WTC11 (cell line): ENCODE results near the gene STAB2. TPM values are rescaled to one million over a fixed set of nuclear protein-coding genes. Genes with fewer than 3 reads are reported as not detected.

Experiments used
- ATAC-seq: fragments of 200-7000 bp; cut with Tn5 transposase; 2 replicates; pipeline ENCODE4 v1.10.0; 2021; ENCODE audit warnings: mild to moderate bottlenecking, moderate library complexity
- CTCF ChIA-PET: fragments of 300-600 bp; sonication (Branson Sonifier 250); formaldehyde crosslinking; loops from one replicate; lab custom pipeline; 2021; ENCODE audit warnings: antibody characterized with exemption; lab: Charles Lee
- POLR2A ChIA-PET: fragments of 350-600 bp; sonication (Branson Sonifier 250); formaldehyde crosslinking; loops from one replicate; lab custom pipeline; 2021; ENCODE audit warnings: antibody characterized with exemption; lab: Charles Lee
- DNase-seq: peaks from one replicate; pipeline ENCODE4 v3.0.0; 2021; ENCODE audit warnings: low spot score
- H3K27ac Mint-ChIP-seq: 2 replicates; pipeline ENCODE4 v1.8.0; 2021; ENCODE audit warnings: mixed read lengths
- H3K27me3 Mint-ChIP-seq: 2 replicates; pipeline ENCODE4 v1.8.0; 2021; ENCODE audit warnings: low read depth, mild to moderate bottlenecking, moderate library complexity, mixed read lengths
- H3K36me3 Mint-ChIP-seq: 2 replicates; pipeline ENCODE4 v1.8.0; 2021; ENCODE audit warnings: mixed read lengths
- H3K4me1 Mint-ChIP-seq: 2 replicates; pipeline ENCODE4 v1.8.0; 2022; ENCODE audit warnings: mixed read lengths
- H3K4me3 Mint-ChIP-seq: 2 replicates; pipeline ENCODE4 v1.8.0; 2021; ENCODE audit warnings: mild to moderate bottlenecking, moderate library complexity, mixed read lengths
- H3K9me3 Mint-ChIP-seq: 2 replicates; pipeline ENCODE4 v1.8.0; 2021; ENCODE audit warnings: mixed read lengths
- ATF1 ChIP-seq: sonication (generic); formaldehyde crosslinking; IDR thresholded peaks from 2 replicates; pipeline ENCODE4 v1.8.1; 2023; ENCODE audit warnings: mild to moderate bottlenecking, moderate library complexity, missing genetic modification reagents
- CREB1 ChIP-seq: sonication (generic); formaldehyde crosslinking; IDR thresholded peaks from 2 replicates; pipeline ENCODE4 v1.8.0; 2023; ENCODE audit warnings: mild to moderate bottlenecking, missing genetic modification reagents
- ELF4 ChIP-seq: sonication (generic); formaldehyde crosslinking; IDR thresholded peaks from 2 replicates; pipeline ENCODE4 v1.8.1; 2022; ENCODE audit warnings: low read depth, mild to moderate bottlenecking, moderate library complexity, missing genetic modification reagents
- ESRRA ChIP-seq: sonication (generic); formaldehyde crosslinking; IDR thresholded peaks from 2 replicates; pipeline ENCODE4 v1.8.1; 2022; ENCODE audit warnings: mild to moderate bottlenecking, missing genetic modification reagents, borderline replicate concordance
- GTF2I ChIP-seq: fragments of 250-450 bp; sonication (Bioruptor Pico); conservative IDR thresholded peaks from 2 replicates; pipeline ENCODE4 v1.4.0; 2021; ENCODE audit warnings: mild to moderate bottlenecking
- NFATC4 ChIP-seq: fragments of 250-450 bp; sonication (Bioruptor Pico); IDR thresholded peaks from 2 replicates; pipeline ENCODE4 v1.9.0; 2021; ENCODE audit warnings: mild to moderate bottlenecking
- OVOL2 ChIP-seq: fragments of 250-450 bp; sonication (Bioruptor Pico); IDR thresholded peaks from 2 replicates; pipeline ENCODE4 v1.9.0; 2021; ENCODE audit warnings: mild to moderate bottlenecking, borderline replicate concordance
- RORB ChIP-seq: fragments of 250-450 bp; sonication (Bioruptor Pico); IDR thresholded peaks from 2 replicates; pipeline ENCODE4 v1.9.0; 2021; ENCODE audit warnings: mild to moderate bottlenecking
- TP53 ChIP-seq: sonication (generic); formaldehyde crosslinking; IDR thresholded peaks from 2 replicates; pipeline ENCODE4 v1.8.1; 2023; ENCODE audit warnings: mild to moderate bottlenecking, missing genetic modification reagents
- ZNF219 ChIP-seq: sonication (generic); formaldehyde crosslinking; IDR thresholded peaks from 2 replicates; pipeline ENCODE4 v1.8.0; 2023; ENCODE audit warnings: missing genetic modification reagents, mild to moderate bottlenecking, borderline replicate concordance
- ZNF232 ChIP-seq: sonication (generic); formaldehyde crosslinking; IDR thresholded peaks from 2 replicates; pipeline ENCODE4 v1.8.0; 2022; ENCODE audit warnings: mild to moderate bottlenecking, missing genetic modification reagents
- ZNF396 ChIP-seq: fragments of 250-450 bp; sonication (Bioruptor Pico); IDR thresholded peaks from 2 replicates; pipeline ENCODE4 v1.8.0; 2021; ENCODE audit warnings: mild to moderate bottlenecking, moderate library complexity, borderline replicate concordance
- ZNF423 ChIP-seq: fragments of 250-450 bp; sonication (Bioruptor Pico); IDR thresholded peaks from 2 replicates; pipeline ENCODE4 v2.1.2; 2022; ENCODE audit warnings: mild to moderate bottlenecking, moderate library complexity
- total RNA-seq: library from RNA; stranded (reverse); gene quantifications from 3 replicates; pipeline ENCODE4 v1.2.3, GENCODE V29; 2021
- TF ChIP-seq, protein P1 (sequence below): sonication (generic); formaldehyde crosslinking; conservative IDR thresholded peaks from 2 replicates; pipeline ENCODE4 v1.8.1; 2023; ENCODE audit warnings: mild to moderate bottlenecking, low read depth, missing genetic modification reagents, moderate library complexity
- TF ChIP-seq, protein P2 (sequence below): sonication (generic); formaldehyde crosslinking; IDR thresholded peaks from 2 replicates; pipeline ENCODE4 v1.8.1; 2023; ENCODE audit warnings: mild to moderate bottlenecking, missing genetic modification reagents
- TF ChIP-seq, protein P3 (sequence below): sonication (generic); formaldehyde crosslinking; IDR thresholded peaks from 2 replicates; pipeline ENCODE4 v1.8.1; 2023; ENCODE audit warnings: mild to moderate bottlenecking, missing genetic modification reagents, borderline replicate concordance
- TF ChIP-seq, protein P4 (sequence below): sonication (generic); formaldehyde crosslinking; IDR thresholded peaks from 2 replicates; pipeline ENCODE4 v1.8.0; 2022; ENCODE audit warnings: mild to moderate bottlenecking, missing genetic modification reagents
- TF ChIP-seq, protein P5 (sequence below): fragments of 200-600 bp; IDR thresholded peaks from 2 replicates; pipeline ENCODE4 v1.8.0; 2022; ENCODE audit warnings: antibody characterized with exemption
- TF ChIP-seq, protein P6 (sequence below): fragments of 250-450 bp; sonication (Bioruptor Pico); IDR thresholded peaks from 2 replicates; pipeline ENCODE4 v1.9.0; 2021; ENCODE audit warnings: mild to moderate bottlenecking
- TF ChIP-seq, protein P7 (sequence below): sonication (generic); formaldehyde crosslinking; IDR thresholded peaks from 2 replicates; pipeline ENCODE4 v1.8.0; 2023; ENCODE audit warnings: missing genetic modification reagents

Gene STAB2
- total RNA-seq, 1 experiment from 2014 or later, result 0.48 TPM

DNA sequence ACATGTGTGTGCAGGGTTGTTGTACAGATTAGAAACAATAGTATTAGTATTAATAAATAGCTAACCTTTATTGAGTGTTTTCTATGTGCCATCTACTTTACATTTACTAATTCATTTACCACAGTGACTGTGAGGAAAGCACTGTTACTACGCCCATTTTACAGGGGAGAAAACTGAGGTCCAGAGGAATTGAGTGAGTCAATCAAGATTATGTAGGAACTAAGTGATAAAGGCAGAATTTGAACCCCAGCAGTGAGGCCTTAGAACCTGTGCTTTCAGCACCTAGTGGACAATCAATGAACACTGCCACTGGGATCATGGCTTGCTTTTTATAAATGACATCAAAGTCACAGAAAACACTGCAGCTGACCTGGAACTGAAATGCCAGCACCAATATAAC is 225.7 kb downstream of the STAB2 start:
- ChIA-PET CTCF (no interaction called here), POLR2A (no interaction called here)
- no peaks in the 10 kb centered on the region for H3K9me3 Mint-ChIP-seq
- no peaks in the 10 kb centered on the region for H3K27me3 Mint-ChIP-seq
- DNase-seq (no peak), ATAC-seq (no peak)
- no peak overlapping the region for H3K27ac Mint-ChIP-seq
- H3K36me3 Mint-ChIP-seq, result peaks cover 10% of the 10 kb centered on the region
- H3K4me3 Mint-ChIP-seq, result no peak overlapping the region
- no peak for TF ChIP-seq CREB1 (CRISPR knock-in tag)
- no peak for TF ChIP-seq ZNF423 (CRISPR knock-in tag)
- TF ChIP-seq, protein P1, sequence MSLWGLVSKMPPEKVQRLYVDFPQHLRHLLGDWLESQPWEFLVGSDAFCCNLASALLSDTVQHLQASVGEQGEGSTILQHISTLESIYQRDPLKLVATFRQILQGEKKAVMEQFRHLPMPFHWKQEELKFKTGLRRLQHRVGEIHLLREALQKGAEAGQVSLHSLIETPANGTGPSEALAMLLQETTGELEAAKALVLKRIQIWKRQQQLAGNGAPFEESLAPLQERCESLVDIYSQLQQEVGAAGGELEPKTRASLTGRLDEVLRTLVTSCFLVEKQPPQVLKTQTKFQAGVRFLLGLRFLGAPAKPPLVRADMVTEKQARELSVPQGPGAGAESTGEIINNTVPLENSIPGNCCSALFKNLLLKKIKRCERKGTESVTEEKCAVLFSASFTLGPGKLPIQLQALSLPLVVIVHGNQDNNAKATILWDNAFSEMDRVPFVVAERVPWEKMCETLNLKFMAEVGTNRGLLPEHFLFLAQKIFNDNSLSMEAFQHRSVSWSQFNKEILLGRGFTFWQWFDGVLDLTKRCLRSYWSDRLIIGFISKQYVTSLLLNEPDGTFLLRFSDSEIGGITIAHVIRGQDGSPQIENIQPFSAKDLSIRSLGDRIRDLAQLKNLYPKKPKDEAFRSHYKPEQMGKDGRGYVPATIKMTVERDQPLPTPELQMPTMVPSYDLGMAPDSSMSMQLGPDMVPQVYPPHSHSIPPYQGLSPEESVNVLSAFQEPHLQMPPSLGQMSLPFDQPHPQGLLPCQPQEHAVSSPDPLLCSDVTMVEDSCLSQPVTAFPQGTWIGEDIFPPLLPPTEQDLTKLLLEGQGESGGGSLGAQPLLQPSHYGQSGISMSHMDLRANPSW (CRISPR knock-in tag), result no peak
- TF ChIP-seq, protein P2, sequence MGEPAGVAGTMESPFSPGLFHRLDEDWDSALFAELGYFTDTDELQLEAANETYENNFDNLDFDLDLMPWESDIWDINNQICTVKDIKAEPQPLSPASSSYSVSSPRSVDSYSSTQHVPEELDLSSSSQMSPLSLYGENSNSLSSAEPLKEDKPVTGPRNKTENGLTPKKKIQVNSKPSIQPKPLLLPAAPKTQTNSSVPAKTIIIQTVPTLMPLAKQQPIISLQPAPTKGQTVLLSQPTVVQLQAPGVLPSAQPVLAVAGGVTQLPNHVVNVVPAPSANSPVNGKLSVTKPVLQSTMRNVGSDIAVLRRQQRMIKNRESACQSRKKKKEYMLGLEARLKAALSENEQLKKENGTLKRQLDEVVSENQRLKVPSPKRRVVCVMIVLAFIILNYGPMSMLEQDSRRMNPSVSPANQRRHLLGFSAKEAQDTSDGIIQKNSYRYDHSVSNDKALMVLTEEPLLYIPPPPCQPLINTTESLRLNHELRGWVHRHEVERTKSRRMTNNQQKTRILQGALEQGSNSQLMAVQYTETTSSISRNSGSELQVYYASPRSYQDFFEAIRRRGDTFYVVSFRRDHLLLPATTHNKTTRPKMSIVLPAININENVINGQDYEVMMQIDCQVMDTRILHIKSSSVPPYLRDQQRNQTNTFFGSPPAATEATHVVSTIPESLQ (CRISPR knock-in tag), result no peak
- no peak for TF ChIP-seq NFATC4 (CRISPR knock-in tag)
- no peak for TF ChIP-seq OVOL2 (CRISPR knock-in tag)
- no peak for TF ChIP-seq ZNF396 (CRISPR knock-in tag)
- TF ChIP-seq, protein P3, sequence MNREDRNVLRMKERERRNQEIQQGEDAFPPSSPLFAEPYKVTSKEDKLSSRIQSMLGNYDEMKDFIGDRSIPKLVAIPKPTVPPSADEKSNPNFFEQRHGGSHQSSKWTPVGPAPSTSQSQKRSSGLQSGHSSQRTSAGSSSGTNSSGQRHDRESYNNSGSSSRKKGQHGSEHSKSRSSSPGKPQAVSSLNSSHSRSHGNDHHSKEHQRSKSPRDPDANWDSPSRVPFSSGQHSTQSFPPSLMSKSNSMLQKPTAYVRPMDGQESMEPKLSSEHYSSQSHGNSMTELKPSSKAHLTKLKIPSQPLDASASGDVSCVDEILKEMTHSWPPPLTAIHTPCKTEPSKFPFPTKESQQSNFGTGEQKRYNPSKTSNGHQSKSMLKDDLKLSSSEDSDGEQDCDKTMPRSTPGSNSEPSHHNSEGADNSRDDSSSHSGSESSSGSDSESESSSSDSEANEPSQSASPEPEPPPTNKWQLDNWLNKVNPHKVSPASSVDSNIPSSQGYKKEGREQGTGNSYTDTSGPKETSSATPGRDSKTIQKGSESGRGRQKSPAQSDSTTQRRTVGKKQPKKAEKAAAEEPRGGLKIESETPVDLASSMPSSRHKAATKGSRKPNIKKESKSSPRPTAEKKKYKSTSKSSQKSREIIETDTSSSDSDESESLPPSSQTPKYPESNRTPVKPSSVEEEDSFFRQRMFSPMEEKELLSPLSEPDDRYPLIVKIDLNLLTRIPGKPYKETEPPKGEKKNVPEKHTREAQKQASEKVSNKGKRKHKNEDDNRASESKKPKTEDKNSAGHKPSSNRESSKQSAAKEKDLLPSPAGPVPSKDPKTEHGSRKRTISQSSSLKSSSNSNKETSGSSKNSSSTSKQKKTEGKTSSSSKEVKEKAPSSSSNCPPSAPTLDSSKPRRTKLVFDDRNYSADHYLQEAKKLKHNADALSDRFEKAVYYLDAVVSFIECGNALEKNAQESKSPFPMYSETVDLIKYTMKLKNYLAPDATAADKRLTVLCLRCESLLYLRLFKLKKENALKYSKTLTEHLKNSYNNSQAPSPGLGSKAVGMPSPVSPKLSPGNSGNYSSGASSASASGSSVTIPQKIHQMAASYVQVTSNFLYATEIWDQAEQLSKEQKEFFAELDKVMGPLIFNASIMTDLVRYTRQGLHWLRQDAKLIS, result no peak
- TF ChIP-seq ELF4, result no peak
- TF ChIP-seq, protein P4, sequence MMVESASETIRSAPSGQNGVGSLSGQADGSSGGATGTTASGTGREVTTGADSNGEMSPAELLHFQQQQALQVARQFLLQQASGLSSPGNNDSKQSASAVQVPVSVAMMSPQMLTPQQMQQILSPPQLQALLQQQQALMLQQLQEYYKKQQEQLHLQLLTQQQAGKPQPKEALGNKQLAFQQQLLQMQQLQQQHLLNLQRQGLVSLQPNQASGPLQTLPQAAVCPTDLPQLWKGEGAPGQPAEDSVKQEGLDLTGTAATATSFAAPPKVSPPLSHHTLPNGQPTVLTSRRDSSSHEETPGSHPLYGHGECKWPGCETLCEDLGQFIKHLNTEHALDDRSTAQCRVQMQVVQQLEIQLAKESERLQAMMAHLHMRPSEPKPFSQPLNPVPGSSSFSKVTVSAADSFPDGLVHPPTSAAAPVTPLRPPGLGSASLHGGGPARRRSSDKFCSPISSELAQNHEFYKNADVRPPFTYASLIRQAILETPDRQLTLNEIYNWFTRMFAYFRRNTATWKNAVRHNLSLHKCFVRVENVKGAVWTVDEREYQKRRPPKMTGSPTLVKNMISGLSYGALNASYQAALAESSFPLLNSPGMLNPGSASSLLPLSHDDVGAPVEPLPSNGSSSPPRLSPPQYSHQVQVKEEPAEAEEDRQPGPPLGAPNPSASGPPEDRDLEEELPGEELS (CRISPR knock-in tag), result no peak
- TF ChIP-seq, protein P5, sequence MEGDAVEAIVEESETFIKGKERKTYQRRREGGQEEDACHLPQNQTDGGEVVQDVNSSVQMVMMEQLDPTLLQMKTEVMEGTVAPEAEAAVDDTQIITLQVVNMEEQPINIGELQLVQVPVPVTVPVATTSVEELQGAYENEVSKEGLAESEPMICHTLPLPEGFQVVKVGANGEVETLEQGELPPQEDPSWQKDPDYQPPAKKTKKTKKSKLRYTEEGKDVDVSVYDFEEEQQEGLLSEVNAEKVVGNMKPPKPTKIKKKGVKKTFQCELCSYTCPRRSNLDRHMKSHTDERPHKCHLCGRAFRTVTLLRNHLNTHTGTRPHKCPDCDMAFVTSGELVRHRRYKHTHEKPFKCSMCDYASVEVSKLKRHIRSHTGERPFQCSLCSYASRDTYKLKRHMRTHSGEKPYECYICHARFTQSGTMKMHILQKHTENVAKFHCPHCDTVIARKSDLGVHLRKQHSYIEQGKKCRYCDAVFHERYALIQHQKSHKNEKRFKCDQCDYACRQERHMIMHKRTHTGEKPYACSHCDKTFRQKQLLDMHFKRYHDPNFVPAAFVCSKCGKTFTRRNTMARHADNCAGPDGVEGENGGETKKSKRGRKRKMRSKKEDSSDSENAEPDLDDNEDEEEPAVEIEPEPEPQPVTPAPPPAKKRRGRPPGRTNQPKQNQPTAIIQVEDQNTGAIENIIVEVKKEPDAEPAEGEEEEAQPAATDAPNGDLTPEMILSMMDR, result no peak
- no peak for TF ChIP-seq TP53 (CRISPR knock-in tag)
- TF ChIP-seq, protein P6, sequence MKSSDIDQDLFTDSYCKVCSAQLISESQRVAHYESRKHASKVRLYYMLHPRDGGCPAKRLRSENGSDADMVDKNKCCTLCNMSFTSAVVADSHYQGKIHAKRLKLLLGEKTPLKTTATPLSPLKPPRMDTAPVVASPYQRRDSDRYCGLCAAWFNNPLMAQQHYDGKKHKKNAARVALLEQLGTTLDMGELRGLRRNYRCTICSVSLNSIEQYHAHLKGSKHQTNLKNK (CRISPR knock-in tag), result no peak
- TF ChIP-seq GTF2I (CRISPR knock-in tag), result no peak
- TF ChIP-seq ZNF232 (CRISPR knock-in tag), result no peak
- TF ChIP-seq ZNF219 (CRISPR knock-in tag), result no peak
- TF ChIP-seq, protein P7, sequence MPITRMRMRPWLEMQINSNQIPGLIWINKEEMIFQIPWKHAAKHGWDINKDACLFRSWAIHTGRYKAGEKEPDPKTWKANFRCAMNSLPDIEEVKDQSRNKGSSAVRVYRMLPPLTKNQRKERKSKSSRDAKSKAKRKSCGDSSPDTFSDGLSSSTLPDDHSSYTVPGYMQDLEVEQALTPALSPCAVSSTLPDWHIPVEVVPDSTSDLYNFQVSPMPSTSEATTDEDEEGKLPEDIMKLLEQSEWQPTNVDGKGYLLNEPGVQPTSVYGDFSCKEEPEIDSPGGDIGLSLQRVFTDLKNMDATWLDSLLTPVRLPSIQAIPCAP, result no peak
- no peak for TF ChIP-seq ESRRA (CRISPR knock-in tag)
- TF ChIP-seq ATF1, result no peak
- TF ChIP-seq RORB (CRISPR knock-in tag), result no peak
- 0 out of 2 replicates have a peak, but pooled peaks cover 1% of the 10 kb centered on the region for H3K4me1 Mint-ChIP-seq
